Ishikawa (cell line): ENCODE results near the gene MT1HL1.

Source experiments
- CEBPB ChIP-seq: IDR thresholded peaks from 2 replicates; pipeline ENCODE4 v1.6.1; 2012
- CREB1 ChIP-seq: IDR thresholded peaks from 2 replicates; pipeline ENCODE4 v1.6.1; 2012; ENCODE audit warnings: low read depth
- EGR1 ChIP-seq: IDR thresholded peaks from 2 replicates; pipeline ENCODE4 v1.6.1; 2012
- EP300 ChIP-seq: IDR thresholded peaks from 2 replicates; pipeline ENCODE4 v1.6.1; 2012; ENCODE audit warnings: borderline replicate concordance
- FOXM1 ChIP-seq: IDR thresholded peaks from 2 replicates; pipeline ENCODE4 v1.6.1; 2012; ENCODE audit warnings: low read depth, borderline replicate concordance
- MAX ChIP-seq: IDR thresholded peaks from 2 replicates; pipeline ENCODE4 v1.6.1; 2012
- NFIC ChIP-seq: IDR thresholded peaks from 2 replicates; pipeline ENCODE4 v1.6.1; 2012
- RAD21 ChIP-seq: IDR thresholded peaks from 2 replicates; pipeline ENCODE4 v1.6.1; 2012; ENCODE audit warnings: low read depth
- TAF1 ChIP-seq: IDR thresholded peaks from 2 replicates; pipeline ENCODE4 v1.6.1; 2012; ENCODE audit warnings: low read depth, mild to moderate bottlenecking
- TCF12 ChIP-seq: IDR thresholded peaks from 2 replicates; pipeline ENCODE4 v1.6.1; 2012; ENCODE audit warnings: low read depth
- TEAD4 ChIP-seq: IDR thresholded peaks from 2 replicates; pipeline ENCODE4 v1.6.1; 2012
- YY1 ChIP-seq: IDR thresholded peaks from 2 replicates; pipeline ENCODE4 v1.6.1; 2012; ENCODE audit warnings: low read depth
- ZBTB7A ChIP-seq: IDR thresholded peaks from 2 replicates; pipeline ENCODE4 v1.6.1; 2012; ENCODE audit warnings: low read depth
- TF ChIP-seq, protein P1 (sequence below): IDR thresholded peaks from 2 replicates; pipeline ENCODE4 v1.6.1; 2012; ENCODE audit warnings: low read depth, mild to moderate bottlenecking
- TF ChIP-seq, protein P2 (sequence below): IDR thresholded peaks from 2 replicates; pipeline ENCODE4 v1.6.1; 2012

The MT1HL1 gene

DNA sequence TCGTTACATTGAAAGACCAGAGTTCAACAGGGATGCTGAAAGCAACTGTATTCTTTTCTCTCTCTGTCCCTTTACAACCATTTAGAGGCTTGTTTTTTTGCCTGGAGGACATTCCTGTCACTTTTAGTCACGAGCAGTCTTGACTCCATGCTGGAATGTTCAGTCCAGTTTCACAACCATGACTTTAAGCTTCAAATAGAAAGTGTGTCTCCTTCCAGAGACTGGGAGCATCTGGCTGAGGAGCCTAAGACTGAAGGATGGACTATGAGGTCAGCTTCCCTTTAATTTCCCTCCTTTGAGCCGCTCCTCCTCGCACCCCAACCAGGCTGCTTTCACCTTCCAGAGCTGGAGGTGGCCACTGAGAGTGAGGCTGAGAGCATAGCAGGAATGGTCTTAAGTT lies 27.2 kb upstream of the MT1HL1 start:
- no peak for TF ChIP-seq TEAD4
- TF ChIP-seq TCF12 = no peak
- no peak for TF ChIP-seq EGR1
- TF ChIP-seq FOXM1 = no peak
- TF ChIP-seq NFIC = no peak
- TF ChIP-seq ZBTB7A = no peak
- TF ChIP-seq CREB1 = no peak
- no peak for TF ChIP-seq MAX
- TF ChIP-seq TAF1 = no peak

DNA sequence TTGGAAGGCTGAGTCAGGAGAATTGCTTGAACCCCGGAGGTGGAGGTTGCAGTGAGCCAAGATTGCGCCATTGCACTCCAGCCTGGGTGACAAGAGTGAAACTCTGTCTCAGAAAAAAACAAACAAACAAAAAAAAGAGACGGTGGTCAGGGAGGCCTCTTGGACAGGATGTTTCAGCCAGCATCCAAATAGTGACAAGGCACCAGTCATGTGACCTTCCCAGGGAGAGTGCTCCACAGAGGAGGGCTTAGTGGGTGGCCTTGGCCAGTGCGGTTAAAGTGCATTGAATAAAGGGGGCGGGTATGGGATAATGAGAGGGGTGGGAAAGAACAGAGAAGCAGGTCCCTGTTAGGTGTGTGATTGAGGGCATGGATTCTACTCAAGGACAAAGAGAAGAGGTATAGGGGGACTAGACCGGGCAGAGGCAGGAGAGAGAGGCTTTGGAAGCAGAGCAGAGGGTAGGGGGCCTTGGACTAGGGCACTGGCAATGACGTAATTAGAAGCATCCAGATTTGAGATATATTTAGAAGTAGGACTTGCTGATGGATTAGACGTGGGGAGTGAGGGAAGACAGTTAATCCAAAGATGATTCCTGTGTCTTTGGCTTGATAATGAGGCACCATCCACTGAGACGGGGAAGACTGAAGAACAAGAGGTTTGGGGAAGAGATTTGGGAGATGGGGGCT lies 25.8 kb upstream of the MT1HL1 start:
- TF ChIP-seq YY1 = no peak
- TF ChIP-seq FOXM1 = no peak
- no peak for TF ChIP-seq EP300
- no peak for TF ChIP-seq CEBPB
- no peak for TF ChIP-seq TAF1

- TF ChIP-seq, protein P1, sequence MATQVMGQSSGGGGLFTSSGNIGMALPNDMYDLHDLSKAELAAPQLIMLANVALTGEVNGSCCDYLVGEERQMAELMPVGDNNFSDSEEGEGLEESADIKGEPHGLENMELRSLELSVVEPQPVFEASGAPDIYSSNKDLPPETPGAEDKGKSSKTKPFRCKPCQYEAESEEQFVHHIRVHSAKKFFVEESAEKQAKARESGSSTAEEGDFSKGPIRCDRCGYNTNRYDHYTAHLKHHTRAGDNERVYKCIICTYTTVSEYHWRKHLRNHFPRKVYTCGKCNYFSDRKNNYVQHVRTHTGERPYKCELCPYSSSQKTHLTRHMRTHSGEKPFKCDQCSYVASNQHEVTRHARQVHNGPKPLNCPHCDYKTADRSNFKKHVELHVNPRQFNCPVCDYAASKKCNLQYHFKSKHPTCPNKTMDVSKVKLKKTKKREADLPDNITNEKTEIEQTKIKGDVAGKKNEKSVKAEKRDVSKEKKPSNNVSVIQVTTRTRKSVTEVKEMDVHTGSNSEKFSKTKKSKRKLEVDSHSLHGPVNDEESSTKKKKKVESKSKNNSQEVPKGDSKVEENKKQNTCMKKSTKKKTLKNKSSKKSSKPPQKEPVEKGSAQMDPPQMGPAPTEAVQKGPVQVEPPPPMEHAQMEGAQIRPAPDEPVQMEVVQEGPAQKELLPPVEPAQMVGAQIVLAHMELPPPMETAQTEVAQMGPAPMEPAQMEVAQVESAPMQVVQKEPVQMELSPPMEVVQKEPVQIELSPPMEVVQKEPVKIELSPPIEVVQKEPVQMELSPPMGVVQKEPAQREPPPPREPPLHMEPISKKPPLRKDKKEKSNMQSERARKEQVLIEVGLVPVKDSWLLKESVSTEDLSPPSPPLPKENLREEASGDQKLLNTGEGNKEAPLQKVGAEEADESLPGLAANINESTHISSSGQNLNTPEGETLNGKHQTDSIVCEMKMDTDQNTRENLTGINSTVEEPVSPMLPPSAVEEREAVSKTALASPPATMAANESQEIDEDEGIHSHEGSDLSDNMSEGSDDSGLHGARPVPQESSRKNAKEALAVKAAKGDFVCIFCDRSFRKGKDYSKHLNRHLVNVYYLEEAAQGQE = no peak
- TF ChIP-seq TCF12 (no peak), RAD21 (no peak), CEBPB (no peak), TEAD4 (no peak), EP300 (no peak), EGR1 (no peak), FOXM1 (no peak), MAX (no peak), NFIC (no peak), CREB1 (no peak)
Observed at GRCh38 chr1:237029240-237029639, 25.0 kb upstream of the MT1HL1 start.

DNA sequence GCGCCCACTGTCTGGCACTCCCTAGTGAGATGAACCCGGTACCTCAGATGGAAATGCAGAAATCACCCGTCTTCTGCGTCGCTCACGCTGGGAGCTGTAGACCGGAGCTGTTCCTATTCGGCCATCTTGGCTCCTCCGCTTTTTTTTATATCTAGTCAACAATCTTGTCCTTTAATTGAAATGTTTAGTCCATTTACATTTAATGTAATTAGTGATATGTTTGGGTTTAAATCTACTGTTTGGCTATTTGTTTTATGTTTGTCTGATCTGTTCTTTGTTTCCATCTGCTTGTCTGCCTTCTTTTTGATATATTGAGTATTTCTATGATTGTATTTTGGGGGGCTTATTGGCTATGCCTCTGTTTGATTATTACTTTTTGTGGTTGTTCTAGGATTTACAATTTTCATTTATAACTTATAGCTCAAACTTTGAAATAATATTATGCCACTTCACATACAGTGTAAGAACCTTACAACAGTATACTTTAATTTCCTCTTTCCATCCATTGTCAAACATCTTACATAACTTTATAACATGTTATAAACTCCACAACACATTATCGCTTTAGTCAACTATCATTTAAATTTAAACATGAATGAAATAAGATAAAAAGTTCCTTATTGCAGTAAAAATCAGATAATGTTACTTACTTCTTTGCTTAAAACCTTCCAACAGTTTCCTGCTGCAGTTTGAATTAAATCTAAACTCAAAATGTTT lies 21.3 kb upstream of the MT1HL1 start:
- TF ChIP-seq, protein P1 = no peak
- TF ChIP-seq, protein P2, sequence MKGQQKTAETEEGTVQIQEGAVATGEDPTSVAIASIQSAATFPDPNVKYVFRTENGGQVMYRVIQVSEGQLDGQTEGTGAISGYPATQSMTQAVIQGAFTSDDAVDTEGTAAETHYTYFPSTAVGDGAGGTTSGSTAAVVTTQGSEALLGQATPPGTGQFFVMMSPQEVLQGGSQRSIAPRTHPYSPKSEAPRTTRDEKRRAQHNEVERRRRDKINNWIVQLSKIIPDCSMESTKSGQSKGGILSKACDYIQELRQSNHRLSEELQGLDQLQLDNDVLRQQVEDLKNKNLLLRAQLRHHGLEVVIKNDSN = no peak
- no peak for TF ChIP-seq CEBPB
- no peak for TF ChIP-seq CREB1
- no peak for TF ChIP-seq ZBTB7A
- TF ChIP-seq TAF1 = no peak
- no peak for TF ChIP-seq TEAD4
- TF ChIP-seq YY1 = no peak
- no peak for TF ChIP-seq MAX
- no peak for TF ChIP-seq RAD21
- no peak for TF ChIP-seq NFIC
- TF ChIP-seq EP300 = no peak
- no peak for TF ChIP-seq FOXM1

DNA sequence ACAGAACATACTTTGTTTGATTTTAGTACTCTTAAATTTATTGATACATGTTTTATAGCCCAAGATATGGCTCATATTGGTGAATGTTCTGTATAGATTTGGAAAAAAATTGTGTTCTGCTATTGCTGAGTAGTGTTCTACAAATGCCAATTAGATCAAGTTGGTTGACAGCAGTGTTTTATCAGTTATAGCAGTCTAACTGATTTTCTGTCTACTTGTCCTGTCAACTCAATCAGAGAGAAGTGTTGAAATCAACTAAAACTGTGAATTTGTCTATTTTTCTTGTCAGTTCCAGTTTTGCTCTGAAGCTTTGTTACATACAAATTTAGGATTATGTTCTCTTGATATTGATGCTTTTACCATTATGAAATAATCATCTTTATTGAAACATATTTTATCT lies 14.7 kb upstream of the MT1HL1 start:
- TF ChIP-seq CEBPB (no peak), ZBTB7A (no peak), TAF1 (no peak)

DNA sequence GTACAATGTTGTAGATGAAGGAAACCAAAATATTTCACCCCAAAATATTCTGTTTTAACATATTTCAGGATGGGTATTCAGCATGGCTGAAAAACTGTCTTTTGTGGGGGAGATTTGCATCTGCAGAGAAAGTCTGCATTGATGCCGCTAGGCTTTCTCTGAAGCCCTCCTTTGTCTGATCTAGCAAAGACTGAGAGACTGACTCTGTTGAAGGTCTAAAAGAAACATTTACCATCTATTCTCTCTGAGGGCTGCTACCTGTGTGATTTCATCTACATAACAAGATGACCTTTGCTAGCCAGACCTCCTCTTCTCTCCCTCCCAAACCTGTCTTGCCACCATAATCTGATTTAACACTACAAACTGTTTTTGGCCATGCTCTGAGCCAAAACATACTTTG lies 12.4 kb upstream of the MT1HL1 start:
- TF ChIP-seq CEBPB (no peak), CREB1 (no peak), MAX (no peak), EP300 (no peak), RAD21 (no peak), YY1 (no peak), FOXM1 (no peak)
